ENCODE measurements around the gene TEX13B.
"Not testable (repeated sequence)": the region's sequence is repeated elsewhere in the genome, so short reads cannot be mapped to it uniquely, and the experiment has no call there.

TEX13B gene, protein sequence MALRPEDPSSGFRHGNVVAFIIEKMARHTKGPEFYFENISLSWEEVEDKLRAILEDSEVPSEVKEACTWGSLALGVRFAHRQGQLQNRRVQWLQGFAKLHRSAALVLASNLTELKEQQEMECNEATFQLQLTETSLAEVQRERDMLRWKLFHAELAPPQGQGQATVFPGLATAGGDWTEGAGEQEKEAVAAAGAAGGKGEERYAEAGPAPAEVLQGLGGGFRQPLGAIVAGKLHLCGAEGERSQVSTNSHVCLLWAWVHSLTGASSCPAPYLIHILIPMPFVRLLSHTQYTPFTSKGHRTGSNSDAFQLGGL

DNA sequence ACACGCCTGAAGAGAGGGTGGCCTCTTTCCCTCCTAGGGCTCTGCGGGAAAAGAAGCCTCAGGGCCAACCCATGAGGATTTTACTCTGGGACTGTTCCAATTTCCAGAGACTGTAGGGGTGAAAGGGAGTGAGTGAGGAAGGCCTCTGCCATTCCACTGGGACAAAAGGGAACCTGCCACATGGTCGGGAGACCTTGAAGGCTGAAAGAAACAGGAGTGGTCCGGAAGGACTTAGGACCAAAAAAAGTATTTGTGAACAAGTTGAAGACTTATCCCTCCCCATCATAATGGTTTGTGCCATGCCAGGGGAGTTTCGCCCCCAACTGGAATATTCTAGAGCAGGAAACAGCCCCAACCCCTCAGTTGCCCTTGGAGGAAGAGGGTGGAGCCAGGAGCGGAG, at the start of gene TEX13B:
TSS of gene TEX13B (minus strand) at position 15 of the 400 bp plus-strand sequence. CDS start 243 bp downstream, outside the sequence.
- no peak for DNase-seq

DNA sequence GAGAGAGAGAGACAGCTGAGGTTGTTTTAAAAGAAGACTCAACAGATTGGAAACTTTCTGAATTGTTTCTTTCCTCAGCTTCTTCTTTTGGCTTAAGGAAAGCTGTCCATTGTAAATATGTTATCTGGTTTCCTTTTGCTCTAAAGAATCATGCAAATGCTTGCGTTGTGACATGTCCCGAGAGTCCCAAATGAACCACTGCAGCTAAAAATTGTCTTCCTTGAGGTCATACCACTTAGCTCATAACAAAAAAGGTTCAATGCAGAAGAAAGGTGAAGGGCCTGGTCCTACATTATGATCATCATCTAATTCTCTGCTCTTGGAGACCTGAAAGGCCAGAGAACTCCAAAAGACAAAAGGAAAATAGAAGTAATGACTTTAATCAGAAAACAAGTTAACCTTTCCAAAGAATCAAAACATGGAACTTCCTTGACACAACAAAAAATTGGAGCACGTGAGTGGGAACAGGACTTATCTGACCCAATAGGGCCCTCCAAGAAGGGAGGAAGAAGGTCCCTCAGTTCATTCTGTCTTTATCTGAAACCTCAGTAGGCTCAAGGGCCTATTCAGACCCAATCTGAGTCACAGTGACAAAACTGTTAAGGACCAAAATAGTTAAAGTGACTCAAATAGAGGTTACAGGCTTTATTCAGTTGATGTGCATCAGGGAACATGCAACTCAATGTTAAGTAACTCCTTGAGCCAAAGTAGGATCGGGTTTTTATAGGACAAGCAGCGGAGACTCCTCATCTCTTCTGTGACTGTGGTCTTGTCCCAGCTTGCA, 48.0 kb upstream of the TEX13B start:
- DNase-seq = no peak

DNA sequence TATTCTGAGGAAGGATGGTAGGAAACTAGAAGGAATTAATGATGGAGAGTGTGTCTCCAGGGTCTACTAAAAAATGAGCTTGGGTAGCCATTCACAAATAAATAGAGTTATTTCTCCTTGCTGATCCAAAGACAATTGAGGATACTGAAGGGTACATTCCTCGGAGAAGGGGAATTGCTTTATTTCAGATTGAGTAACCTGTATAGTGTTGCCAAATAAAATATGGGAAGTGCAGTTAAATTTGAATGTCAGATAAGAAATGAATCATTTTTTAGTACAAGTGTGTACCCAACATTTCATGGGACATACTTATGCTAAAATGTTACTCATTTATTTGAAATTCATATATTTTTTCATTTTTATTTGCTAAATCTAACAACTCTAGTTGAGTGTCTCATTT, 46.7 kb upstream of the TEX13B start:
- DNase-seq = no peak

DNA sequence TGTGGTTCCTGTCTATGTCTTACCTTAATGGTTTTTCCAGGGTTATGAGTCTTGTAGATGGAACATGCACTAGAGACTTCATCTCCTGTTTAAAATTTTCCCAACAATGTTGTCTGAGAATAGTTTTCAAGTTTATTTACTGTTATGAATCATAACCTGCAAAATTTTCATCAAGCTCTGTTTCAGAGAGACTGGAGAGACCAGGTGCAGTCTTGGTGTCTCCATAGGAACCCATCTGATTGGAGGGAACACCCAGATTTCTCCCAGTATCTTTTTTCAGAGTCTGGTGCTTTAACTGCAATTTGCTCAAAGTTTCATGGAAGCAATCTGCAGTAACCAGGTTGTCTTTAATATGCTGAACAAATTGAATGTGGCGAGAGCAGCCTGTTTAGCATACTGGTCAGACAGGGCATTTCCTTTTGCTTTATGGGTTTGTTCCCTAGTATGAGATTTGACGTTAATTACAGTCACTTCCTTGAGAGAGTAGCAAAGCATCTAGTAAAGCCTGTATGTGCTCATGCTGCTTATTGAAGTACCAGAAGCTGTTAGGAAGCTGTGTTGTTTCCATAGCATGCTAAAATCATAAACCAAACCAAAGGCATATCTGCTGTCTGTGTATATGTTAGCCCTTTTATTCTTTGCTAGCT, 43.9 kb upstream of the TEX13B start:
- DNase-seq = no peak

DNA sequence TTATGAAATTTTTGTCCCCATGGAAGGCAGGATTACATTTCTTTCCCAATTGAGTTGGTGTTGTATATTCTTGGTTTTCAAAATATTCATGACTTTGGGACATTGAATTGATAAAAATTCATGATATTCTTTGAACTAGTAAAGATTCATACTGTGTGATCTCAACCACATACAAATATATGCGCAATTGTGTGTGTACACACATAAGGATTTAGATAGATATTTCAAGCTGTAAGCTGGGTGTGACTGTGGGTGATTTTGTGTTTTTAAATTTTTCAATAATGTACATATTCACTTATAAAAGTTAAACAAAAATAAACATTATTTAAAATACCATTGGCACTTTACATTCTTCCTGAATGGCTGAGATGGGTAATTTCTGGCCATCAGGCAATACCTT, 43.2 kb upstream of the TEX13B start:
- no peak for DNase-seq

DNA sequence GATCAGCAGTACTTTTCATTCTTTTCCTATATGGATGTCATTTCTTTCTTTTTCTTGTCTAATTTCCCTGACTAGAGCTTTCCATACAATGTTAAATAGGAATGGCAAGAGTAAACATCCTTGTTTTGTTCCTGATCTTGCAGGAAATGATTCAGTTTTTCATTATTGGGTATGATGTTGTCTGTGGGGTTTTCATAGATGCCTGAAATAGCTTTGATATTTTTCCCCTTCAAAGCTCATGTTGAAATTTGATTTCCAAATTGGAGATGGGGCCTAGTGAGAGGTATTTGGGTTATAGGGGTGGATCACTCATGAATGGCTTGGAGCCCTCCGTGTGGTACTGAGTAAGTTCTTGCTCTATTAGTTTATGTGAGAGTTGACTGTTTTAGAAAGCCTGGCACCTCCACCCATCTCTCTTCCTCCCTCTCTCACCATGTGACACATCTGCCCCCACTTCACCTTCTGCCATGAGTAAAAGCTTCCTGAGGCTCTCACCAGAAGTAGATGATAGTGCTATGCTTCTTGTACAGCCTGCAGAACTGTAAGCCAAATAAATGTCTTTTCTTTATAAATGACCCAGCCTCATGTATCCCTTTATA, 40.4 kb upstream of the TEX13B start:
- DNase-seq = no peak

DNA sequence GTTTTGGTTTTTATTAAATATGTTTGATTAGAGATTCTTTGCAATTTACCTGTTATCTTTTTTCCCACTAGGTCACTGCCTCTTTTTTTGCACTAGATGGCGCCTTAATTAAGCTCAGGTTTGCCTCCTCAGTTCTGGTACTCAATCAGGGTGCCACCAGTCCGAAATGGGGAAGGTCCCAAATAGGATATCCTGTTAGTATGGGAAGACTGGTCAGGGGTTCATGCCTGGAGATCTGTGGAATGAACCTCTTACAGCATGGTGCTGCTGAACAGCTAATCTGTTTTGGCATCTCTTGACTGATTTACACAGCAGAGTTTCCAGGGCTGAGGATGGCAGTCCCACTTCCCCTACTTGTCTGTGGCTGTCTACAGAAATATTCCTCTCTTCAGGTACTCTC, 38.5 kb upstream of the TEX13B start:
- peak in 1 of 2 experiments; percentile 39 for DNase-seq

DNA sequence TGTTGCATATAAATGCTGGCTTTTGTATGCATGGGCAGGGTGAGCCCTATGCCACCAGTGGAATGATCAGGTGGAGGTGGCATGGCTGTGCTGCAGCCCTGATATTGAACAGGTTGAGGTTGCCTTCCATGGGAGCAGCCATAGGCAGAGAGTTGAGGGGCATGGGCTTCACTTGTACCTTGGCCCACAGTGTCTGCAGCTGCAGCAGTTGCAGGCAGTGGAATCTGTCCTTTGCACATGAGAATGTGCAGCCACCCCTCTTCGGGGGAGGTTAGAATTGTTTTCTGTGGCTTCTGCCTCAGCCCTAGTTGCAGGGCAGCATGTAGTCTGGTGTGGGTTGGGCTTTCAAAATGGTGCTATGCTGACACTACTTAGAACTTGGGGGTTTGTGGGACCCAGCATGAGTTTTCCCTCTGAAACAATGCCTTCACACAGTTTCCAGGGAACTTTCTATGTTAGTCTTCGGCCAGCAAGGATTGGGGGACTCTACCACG, 37.3 kb upstream of the TEX13B start:
- peak; percentile 23 to 39 for DNase-seq

DNA sequence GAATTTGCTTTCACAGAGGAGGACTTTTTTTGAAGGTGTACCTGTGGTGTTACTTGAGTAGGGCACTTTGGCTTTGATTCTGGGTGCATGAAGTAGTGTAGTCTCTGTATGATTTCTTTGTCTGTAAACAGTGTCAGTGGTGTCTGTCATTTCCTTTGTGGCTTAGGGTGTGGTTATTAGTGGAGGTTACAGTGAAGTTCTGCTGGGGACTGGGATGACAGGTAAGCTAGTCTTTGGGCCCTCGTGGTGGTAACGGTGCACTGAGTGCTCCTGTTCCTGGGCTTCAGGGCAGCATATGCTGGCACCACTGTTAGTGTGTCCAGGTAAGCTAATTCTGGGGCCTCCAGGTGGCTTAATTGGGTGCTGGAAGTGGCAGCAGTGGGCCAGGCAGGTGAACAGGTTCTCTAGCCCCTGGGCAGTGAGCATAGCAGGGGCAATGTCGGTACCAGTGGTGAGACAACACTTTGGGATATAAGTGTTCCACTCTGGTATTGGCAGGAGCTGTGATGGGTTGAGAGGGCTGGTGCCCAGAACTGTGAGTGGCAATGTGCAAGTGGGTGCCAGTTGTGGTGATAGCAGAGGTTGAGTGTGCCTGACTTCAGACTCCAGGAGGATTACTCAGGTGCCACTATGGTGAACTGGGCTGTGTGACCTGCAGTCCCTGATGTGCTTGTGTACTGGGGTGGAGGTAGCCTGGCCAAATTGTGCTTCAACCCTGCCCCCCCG, 36.6 kb upstream of the TEX13B start:
- DNase-seq = no peak

DNA sequence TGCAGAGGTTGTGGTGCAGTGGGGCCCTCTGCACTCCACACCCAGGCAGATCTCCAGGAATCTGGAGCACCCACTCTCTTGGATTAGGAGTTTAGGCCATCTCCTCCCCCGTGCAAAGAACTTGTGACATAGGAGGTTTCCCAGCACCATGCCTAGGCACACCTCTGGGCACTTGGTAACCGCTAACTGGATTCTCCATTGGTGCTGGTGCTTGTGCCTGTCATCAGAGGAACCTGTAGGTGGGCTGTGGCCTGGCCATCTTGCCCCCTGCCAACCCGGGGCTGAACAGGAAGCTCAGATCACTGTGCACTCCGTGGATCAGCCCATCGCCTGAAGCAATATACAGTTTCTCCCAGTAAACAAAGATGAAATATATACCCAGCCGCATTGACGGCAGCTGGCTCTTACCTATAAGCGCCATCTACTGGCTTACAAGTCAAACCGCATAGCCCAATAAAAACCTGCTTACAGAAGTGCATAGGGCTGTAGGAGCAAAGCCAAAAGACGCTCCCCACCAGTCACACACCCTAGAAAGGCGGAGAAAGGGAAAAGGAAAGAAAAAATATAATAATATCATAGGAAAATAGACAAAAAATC, 19.1 kb upstream of the TEX13B start:
- DNase-seq = peak; percentile 47 to 63

DNA sequence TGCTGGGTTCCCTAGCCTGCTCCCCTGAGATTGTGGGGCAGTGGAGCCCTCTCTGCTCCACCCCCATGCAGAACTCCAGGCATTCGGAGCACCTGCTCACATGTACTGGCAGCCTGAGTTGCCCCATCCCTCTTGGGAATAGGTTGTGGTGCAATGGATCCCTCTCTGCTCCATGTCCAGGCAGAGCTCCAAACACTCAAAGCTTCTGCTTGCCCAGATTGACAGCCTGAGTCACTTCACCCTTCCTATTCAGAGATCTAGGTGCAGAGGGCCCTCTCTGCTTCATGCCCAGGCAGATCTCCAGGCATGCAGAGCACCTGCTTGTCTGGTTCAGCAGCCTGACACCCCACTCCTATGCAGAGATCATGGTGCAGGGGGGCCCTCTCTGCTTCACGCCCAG, 18.6 kb upstream of the TEX13B start:
- DNase-seq = no peak

DNA sequence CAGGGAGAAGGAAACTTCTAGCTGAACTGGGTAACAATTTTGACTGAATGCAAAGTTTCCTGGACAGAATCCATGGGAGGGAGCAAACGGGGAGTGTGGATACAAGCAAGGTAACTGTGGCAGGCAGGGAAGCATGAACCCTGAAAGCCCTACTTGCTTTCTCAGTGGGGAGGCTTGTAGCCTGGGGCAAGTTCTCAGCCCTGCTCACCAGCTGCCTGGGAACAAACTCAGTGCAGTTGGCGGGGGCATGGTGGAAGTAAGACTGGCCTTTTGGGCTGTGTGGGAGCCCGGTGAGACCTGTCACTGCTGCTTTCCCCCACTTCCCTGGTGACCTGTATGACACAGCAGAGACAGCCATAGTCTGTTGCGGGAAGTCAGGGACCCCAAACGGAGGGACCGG, 14.0 kb upstream of the TEX13B start:
- no peak for DNase-seq

DNA sequence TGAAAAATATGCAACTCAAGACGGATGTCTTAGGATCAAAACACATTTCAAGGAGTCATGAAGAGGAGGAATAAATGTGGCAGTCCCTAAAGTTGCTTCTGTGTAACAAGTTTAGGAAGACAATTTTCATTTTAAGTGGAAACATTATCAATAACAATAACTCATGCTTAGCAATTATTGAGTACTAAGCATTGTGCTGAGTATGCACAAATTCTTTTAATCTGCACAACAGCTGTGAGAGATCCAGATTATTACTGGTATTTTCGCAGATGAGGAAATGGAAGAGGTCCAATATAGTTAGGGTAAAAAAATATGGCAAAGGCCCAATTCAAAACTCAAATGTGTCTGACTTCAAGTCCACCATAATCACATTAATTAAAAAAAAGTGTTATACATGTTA, 2.9 kb upstream of the TEX13B start:
- DNase-seq = no peak

DNA sequence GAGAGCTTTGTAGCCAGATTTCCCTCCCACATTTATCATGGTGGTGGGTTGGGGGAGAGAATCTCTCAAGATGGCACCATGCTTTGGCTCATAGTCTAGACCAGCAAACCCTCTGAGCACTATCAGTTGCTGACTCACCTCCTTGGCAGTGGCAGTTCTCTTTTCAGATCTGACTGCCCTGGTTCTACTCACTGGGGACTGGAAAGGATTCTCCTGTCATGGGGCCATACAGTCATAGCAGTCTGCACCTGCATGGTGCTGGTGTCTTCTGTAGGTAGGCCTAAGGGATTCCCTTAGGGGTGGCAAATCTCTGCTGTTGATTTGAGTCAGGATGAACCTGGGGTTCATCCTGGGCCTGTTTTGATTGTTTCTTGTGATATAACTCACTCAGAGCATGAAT, 2.6 kb downstream of the TEX13B start:
- DNase-seq = no peak

DNA sequence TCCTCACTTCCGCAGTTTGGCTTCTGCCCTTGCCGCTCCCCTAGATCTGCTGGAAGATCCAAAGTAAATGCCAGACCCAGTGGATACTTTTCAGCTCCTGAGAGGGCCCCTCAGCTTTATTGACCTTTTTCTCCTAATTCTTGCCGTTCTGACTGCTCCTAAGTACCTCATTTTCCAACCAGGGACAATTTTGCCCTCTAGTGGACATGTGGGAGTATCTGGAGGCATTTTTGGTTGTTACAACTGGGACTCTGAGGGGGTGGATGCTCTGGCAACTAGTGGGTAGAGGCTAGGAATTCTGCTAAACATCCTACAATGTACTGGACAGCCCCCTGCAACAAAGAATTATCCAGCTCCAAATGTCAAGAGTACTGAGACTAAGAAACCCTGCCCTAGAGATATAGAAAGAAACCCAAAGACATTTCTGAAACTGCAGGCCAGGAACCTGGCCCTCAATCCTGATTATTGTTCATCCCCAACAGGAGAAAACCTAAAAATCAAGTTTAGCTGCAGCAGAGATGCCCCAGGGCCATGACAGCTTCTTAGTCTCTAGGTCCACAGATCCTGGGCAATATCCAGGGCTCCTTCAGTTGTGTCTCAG, 3.4 kb downstream of the TEX13B start:
- peak; percentile 20 to 35 for DNase-seq

DNA sequence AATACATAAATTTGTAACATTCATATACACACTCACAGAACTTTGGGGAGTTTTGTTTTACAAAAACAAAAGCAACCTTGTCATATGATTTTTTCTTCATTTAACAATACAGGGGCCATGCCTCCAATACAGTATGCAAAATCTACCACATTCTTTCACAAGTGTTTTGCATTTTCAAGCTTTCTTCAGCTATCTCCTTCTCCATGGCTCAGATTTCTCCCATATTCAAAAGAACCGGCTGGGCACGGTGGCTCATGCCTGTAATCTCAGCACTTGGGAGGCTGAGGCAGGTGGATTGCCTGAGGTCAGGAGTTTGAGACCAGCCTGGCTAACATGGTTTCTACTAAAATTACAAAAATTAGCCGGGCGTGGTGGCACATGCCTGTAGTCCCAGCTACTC, 4.1 kb downstream of the TEX13B start:
- no peak for DNase-seq

DNA sequence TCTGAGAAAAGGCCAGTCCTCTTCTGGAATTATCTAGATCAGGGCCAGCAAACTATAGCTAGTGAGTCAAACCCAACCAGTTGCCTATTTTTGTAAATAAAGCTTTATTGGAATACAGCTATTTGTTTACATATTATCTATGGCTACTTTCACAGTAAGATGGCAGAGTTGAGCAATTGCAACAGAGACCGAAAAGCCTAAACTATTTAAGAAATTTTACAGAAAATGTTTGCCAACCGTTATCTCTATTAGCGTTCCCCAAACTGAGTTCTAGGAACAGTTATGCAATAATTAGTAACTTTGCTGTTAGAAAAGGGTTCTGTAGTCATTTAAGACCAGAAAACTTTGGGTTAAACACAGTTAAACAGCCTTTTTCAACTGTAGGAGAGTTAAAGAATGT, 10.5 kb downstream of the TEX13B start:
- DNase-seq = no peak

DNA sequence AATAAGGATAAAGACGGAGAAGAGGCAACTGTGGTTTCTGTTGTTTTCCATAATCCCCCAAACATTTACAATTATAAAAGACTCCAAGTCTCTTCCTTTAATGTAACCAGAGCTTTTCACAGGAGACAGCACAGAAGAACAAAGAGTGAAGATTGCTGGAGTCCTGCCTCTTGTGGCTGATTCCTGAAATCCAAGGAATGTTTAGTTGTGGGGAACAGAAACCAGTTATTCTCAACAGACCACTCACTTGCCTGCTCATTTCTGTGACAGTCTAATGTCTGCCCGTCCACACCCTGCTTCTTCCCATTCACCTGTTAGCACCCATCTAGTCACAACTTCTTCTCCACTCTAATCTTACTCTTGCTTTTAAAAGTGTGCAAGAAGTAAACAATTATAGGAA, 12.1 kb downstream of the TEX13B start:
- no peak for DNase-seq

DNA sequence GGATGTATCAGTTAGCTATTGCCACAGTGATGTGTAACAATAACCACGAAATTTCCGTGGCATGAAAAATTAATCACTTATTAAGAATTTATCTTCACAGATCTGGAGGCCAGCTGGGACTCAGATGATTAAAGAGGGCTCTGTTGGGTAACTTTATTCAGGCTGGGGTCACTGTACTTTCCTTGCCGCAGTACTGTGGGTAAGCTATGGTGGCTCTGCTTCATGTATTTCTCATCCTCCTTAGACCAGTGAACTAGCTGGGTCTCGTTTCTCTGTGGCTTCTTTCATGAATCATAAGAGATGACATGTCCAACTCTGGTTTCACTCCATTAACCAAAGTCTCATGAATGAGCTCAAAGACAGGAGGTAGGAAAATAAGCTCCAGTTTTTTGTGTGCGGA, 13.5 kb downstream of the TEX13B start:
- DNase-seq = no peak

DNA sequence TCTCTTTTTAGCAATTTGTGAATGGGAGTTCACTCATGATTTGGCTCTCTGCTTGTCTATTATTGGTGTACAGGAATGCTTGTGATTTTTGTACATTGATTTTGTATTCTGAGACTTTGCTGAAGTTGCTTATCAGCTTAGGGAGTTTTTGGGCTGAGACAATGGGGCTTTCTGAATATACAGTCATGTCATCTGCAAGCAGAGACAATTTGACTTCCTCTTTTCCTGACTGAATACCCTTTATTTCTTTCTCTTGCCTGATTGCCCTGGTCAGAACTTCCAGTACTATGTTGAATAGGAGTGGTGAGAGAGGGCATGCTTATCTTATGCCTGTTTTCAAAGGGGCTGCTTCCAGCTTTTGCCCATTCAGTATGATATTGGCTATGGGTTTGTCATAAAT, 26.8 kb downstream of the TEX13B start:
- DNase-seq = not testable (repeated sequence)

DNA sequence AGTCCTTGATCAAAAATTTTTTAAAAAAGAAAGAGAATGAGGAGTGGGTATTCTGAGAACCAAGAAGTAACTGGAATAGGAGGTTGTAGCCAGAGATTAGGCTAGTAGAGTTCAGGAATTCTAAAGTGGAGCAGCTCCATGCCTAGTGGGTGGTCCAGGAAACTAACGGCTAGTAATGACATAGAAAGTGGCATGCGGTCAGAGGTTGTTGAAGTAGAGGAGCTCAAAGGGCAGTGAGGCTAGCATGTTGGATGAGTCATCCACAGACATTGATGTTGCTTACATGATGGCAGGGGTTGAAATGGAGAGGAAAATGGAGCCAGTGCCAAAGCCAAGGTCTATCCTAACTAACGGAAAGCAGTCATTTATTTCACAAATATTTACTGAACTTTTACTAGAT, 42.1 kb downstream of the TEX13B start:
- no peak for DNase-seq

DNA sequence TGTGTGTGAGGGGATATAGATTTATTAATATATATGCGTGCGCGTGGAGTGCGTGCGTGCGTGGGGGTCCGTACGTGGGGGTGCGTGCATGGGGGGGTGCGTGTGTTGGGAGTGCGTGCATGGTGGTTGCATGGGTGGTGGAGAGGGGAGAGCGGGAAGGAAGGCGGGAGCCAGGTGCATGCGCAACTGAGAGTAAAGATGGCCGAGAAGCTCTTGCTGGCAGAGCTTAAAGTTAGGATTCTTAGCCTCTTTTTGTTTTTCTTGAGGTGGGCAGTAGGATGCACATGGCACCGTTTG, 45.8 kb downstream of the TEX13B start:
- DNase-seq = no peak
